GDM1 (cell line): ENCODE measurements around the gene SLC35F5.
A peak's percentile ranks its signal among the peaks of the same experiment; 100 is the strongest.
"Not testable (repeated sequence)": the region's sequence is repeated elsewhere in the genome, so short reads cannot be mapped to it uniquely, and the experiment has no call there.

Source experiments
- DNase-seq: peaks from one replicate; lab custom pipeline; 2025; lab: John Stamatoyannopoulos, UW

SLC35F5 gene

GRCh38 chr2:113756355-113757137, at the start of gene SLC35F5:
Gene SLC35F5, minus strand, starts transcription at chr2:113756642. Its CDS starts 233 bp downstream, at chr2:113756409.
- peak; percentile 93 for DNase-seq

- DNase-seq: no peak
Measured at GRCh38 chr2:113799375-113799774, 42.9 kb upstream of the SLC35F5 start.

GRCh38 chr2:113797237-113797636, 40.8 kb upstream of the SLC35F5 start:
- no peak for DNase-seq

DNA sequence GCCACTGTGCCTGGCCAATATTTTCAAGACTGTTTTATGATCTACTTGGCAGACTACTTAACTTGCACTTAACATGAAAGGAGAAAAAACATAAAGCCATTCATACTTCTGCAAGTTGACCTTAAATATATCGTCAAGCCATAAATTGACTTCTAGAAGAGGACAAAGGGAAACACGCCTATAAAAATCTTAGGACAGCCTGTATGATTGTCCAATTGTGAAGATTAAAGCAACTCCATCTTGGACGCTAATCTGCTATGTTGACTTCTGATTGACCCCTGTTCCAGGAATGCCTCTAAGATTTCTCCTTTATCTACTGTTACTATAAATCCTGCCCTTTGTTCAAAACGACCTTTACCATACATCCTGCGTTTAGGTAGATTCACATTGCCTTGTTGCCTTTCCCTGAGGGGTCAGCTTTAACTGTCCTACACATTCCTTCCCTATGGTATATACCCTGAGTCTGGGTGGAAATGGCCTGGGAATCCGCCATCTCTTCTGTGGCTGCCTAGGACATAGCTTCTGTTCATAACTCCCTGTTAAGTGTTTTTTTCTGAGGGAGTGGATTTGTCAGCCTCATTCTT, 40.2 kb upstream of the SLC35F5 start:
- no peak for DNase-seq

- DNase-seq: no peak
Measured at GRCh38 chr2:113795405-113795920, 39.0 kb upstream of the SLC35F5 start.

GRCh38 chr2:113791697-113792590, 35.5 kb upstream of the SLC35F5 start:
- DNase-seq: no peak

- no peak for DNase-seq
Measured at GRCh38 chr2:113784823-113785744, 28.6 kb upstream of the SLC35F5 start.

- DNase-seq: no peak
Measured at GRCh38 chr2:113780472-113780871, 24.0 kb upstream of the SLC35F5 start.

DNA sequence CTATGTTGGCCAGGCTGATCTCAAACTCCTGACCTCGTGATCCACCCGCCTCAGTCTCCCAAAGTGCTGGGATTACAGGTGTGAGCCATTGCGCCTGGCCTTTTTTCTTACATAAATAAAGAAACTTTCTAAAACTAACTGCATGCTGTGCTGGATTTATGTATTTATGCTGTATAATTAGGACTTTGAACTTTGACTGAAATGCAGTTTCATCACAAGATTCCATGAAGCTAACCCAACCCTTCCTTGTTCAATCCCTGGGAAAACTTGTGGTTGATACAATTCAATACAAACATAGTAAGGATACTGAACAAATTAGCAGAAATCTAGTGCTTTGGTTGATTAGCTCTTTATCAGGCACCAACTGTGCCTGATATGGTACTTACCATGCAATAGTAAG, 20.9 kb upstream of the SLC35F5 start:
- no peak for DNase-seq

DNA sequence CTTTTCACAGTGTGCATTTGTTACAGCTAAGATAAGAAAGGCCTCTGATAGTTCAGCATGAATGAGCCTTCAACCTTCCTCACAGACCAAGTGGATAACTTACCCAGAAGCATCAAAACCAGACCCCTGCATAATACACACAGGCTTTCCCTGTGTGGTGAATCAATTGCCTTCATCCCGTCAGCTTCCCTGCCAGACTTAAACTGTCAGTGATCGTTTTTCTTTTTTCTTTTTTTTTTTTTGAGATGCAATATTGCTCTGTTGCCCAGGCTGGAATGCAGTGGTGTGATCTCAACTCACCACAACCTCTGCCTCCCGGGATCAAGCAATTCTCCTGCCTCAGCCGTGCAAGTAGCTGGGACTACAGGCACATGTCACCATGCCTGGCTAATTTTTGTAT, 20.5 kb upstream of the SLC35F5 start:
- DNase-seq: no peak

DNA sequence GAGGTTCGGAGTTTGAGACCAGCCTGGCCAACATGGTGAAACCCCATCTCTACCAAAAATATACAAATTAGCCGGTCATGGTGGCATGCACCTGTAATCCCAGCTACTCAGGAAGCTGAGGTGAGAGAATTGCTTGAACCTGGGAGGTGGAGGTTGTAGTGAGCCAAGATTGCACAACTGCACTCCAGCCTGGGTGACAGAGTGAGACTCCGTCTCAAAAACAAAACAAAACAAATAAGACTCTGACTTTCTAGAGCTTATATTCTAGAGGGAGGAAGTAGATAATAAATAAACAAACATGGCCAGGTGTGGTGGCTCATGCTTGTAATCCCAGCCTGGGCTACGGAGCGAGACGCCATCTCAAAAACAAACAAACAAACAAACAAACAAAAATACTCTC, 18.2 kb upstream of the SLC35F5 start:
- DNase-seq: not testable (repeated sequence)

DNA sequence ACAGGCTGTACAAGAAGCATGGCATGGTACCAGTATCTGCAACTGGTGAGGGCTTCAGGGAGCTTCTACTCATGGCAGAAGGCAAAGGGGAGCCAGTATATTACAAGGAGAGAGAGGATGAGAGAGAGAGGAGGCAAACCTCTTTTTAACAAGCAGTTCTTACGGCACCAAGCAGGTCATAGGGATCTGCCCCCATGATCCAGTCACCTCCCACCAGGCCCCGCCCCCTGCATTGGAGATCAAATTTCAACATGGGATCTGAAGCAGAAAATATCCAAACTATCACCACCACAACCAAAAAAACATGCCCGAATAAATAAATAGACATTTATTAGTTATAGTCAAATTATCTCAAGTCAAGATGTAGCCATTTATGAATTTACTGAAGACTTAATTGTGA, 14.5 kb upstream of the SLC35F5 start:
- DNase-seq: no peak

DNA sequence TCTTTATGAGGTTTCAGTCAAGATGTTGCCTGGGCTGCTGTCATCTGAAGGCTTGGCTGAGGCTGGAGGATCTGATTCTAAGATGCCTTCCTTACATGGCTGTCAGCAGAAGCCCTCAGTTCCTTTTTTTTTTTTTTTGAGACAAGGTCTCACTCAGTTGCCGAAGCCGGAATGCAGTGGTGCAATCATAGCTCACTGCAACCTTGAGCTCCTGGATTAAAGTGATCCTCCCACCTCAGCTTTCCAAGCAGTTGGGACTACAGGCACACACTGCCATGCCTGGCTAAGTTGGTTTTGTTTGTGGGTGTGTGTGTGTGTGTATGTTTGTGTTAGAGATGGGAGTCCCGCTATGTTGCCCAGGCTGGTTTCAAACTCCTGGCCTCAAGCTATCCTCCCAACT, 13.1 kb upstream of the SLC35F5 start:
- no peak for DNase-seq

- DNase-seq: no peak
Measured at GRCh38 chr2:113768770-113769169, 12.3 kb upstream of the SLC35F5 start.

GRCh38 chr2:113767811-113768460, 11.5 kb upstream of the SLC35F5 start:
- DNase-seq: no peak

GRCh38 chr2:113765276-113765675, 8.8 kb upstream of the SLC35F5 start:
- DNase-seq: no peak

GRCh38 chr2:113762377-113763118, 6.1 kb upstream of the SLC35F5 start:
- no peak for DNase-seq

GRCh38 chr2:113760400-113760799, 4.0 kb upstream of the SLC35F5 start:
- DNase-seq: no peak

DNA sequence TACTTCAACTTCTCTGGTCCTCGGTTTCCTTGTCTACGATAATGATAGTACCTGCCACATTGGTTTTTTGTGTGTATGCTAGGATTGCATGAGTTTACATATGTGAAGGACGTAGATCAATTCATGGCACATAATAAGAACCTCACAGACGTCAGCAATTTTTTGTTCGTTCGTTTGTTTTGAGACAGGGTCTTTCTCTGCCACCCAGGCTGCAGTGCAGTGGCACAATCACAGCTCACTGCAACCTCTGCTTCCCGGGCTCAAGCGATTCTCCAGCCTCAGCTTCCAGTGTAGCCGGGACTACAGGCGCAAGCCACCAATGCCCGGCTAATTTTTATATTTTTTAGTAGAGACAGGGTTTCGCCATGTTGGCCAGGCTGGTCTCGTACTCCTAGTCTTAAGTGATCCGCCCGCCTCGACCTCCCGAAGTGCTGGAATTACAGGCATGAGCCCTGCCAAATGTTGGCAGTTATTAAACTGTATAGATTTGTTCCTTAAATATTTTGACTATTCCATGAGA, 756 bp upstream of the SLC35F5 start:
- DNase-seq: no peak

DNA sequence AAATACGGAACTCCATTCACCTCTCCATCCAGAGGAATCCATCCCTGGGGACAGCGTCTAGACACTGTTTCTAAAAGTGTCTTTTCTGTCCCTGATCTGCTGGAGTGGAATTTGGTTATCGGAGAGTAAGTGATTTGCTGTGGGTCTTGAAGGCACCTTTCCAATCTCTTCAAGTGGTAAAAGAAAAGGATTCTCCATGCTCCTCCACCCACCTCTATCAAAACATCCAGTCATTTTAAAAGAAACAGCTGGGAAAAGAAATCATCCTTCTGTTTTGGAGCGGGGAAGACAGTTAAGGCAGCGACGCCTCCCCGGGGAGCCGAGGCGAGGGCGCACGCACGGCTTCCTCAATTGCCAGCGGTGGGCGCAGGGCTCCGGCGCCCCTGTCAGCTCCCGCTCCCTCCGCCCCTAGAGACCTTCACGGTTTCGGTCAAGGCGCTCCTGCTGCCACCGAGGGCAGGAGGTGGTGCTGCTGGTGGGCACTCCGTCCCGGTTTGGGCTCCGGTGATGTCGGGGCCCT, 547 bp downstream of the SLC35F5 start:
- no peak for DNase-seq
